Type B pancreatic cell (in vitro differentiated cells): ENCODE results near the gene TLE2. TPM values are rescaled to one million over a fixed set of nuclear protein-coding genes. Genes with fewer than 3 reads are reported as not detected.
"Not testable (repeated sequence)": the region's sequence is repeated elsewhere in the genome, so short reads cannot be mapped to it uniquely, and the experiment has no call there.

ENCODE experiments used
- DNase-seq: peaks from one replicate; pipeline ENCODE4 v3.0.0; 2021; ENCODE audit warnings: mixed read lengths; ENCODE audit not compliant: unreplicated experiment; ENCODE audit errors: extremely low spot score
- H3K27ac Mint-ChIP-seq: 2 replicates; pipeline ENCODE4 v1.8.0; 2021; ENCODE audit warnings: mild to moderate bottlenecking, mixed read lengths
- H3K27me3 Mint-ChIP-seq: 2 replicates; pipeline ENCODE4 v1.8.0; 2021; ENCODE audit warnings: mixed read lengths
- H3K36me3 Mint-ChIP-seq: 2 replicates; pipeline ENCODE4 v1.8.0; 2021; ENCODE audit warnings: mixed read lengths
- H3K4me1 Mint-ChIP-seq: one replicate; pipeline ENCODE4 v1.8.0; 2021; ENCODE audit warnings: mixed read lengths; ENCODE audit not compliant: unreplicated experiment
- H3K4me3 Mint-ChIP-seq: 2 replicates; pipeline ENCODE4 v1.8.0; 2021; ENCODE audit warnings: mild to moderate bottlenecking, mixed read lengths
- H3K9me3 Mint-ChIP-seq: 2 replicates; pipeline ENCODE4 v1.8.0; 2021; ENCODE audit warnings: mixed read lengths
- total RNA-seq: library from RNA; stranded (reverse); gene quantifications from 2 replicates; pipeline ENCODE4 v1.2.1, GENCODE V29; 2021; ENCODE audit warnings: low replicate concordance
- TF ChIP-seq, protein P1 (sequence below): fragments of 200-600 bp; sonication (generic); conservative IDR thresholded peaks from 2 replicates; pipeline ENCODE4 v1.5.0; 2021; ENCODE audit warnings: antibody characterized with exemption, mild to moderate bottlenecking

Gene TLE2
- total RNA-seq, 1 donor from 2014 or later: 37.7 TPM

DNA sequence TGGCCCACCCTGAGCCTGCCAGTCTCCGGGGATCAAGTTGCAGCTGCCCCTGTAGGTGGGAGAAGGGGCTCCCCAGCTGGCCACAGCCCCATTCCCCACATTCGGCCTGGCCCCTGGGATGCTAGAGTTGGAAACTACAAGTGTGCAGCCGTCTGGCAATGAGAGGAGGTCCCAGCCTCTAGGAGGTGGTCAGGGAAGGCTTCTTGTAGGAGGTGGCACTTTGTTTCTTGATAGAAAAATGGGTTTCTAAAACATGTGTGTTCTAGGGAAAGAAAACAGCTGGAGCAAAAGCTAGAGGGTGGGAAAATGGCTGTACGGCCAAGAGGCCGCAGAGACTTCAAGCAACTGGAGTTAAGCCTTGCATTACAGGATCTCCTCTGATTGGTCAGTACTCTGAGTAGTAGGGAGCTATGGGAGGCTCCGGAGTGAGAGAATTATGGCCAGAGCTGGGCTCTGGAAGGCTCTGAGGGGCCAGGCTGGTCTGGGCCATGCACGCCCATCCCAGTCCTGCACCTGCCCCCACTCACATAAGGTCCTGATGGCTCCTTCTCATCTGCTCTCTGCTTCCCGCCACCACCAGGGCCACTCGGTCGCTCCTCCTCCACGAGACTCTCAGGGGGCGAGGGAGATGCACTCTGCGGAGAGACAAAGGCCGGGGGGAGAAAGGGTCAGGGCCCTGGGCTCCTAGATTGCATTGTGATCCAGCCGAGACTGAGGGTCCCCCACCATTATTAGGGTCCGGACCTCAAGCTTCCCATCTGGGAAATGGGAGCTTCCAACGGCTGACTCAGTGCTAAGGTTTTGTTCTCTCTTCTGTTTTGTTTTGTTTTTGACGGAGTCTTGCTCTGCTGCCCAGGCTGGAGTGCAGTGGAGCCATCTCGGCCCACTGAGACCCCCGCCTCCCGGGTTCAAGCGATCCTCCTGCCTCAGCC is 13.7 kb downstream of the TLE2 start:
- DNase-seq: no peak
- Mint-ChIP-seq H3K4me3 (no peak overlapping the region), H3K4me1 (peaks cover 5% of the 10 kb centered on the region), H3K36me3 (no peaks in the 10 kb centered on the region), H3K9me3 (no peaks in the 10 kb centered on the region), H3K27me3 (no peaks in the 10 kb centered on the region), H3K27ac (no peak overlapping the region)
- TF ChIP-seq, protein P1, sequence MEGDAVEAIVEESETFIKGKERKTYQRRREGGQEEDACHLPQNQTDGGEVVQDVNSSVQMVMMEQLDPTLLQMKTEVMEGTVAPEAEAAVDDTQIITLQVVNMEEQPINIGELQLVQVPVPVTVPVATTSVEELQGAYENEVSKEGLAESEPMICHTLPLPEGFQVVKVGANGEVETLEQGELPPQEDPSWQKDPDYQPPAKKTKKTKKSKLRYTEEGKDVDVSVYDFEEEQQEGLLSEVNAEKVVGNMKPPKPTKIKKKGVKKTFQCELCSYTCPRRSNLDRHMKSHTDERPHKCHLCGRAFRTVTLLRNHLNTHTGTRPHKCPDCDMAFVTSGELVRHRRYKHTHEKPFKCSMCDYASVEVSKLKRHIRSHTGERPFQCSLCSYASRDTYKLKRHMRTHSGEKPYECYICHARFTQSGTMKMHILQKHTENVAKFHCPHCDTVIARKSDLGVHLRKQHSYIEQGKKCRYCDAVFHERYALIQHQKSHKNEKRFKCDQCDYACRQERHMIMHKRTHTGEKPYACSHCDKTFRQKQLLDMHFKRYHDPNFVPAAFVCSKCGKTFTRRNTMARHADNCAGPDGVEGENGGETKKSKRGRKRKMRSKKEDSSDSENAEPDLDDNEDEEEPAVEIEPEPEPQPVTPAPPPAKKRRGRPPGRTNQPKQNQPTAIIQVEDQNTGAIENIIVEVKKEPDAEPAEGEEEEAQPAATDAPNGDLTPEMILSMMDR: no peak

DNA sequence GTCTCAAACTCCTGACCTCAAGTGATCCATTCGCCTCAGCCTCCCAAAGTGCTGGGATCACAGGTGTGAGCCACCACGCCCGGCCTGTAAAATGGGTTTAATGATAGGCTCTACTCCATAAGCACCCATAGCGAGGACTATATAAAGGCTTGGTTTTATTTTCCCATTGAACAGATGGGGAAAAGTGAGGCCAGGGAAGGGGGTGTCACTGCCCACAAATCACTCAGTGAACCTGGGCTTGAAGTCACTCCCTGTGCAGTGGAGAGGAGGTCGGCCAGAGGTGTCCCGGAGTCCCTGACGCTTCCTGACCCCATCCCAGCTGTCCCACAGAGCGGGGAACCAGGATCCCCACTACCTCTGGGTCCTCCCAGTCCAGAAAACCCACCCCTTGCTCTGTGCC is 14.9 kb downstream of the TLE2 start:
- no peak overlapping the region for H3K27ac Mint-ChIP-seq
- H3K36me3 Mint-ChIP-seq: no peaks in the 10 kb centered on the region
- H3K4me3 Mint-ChIP-seq: no peak overlapping the region
- no peaks in the 10 kb centered on the region for H3K9me3 Mint-ChIP-seq
- peaks cover 5% of the 10 kb centered on the region for H3K4me1 Mint-ChIP-seq
- no peaks in the 10 kb centered on the region for H3K27me3 Mint-ChIP-seq
- TF ChIP-seq, protein P1: no peak
- no peak for DNase-seq

DNA sequence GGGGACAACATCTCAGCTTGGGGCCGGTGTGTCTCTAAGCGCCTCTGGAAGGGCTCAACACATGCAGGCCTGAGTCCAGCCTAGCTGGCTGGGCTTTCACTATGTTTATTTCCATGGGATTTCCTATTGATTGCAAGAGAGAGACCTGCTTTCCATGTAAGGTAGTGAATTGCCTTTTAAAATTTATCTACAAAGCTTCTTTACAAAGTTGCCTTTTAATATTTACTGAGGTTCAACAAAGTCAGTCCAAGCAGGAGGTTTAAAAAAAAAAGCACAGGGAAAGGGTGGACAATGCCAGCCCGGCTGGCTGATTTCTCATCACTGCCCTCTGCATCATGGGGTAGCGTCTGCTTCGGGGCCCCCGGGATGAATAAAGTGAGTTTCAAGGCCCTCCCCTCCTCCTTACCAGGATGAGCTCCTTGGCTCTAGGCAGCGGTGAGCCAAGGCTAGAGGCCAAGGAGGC is 15.8 kb downstream of the TLE2 start:
- no peak overlapping the region for H3K4me3 Mint-ChIP-seq
- peaks cover 5% of the 10 kb centered on the region for H3K4me1 Mint-ChIP-seq
- H3K27me3 Mint-ChIP-seq: no peaks in the 10 kb centered on the region
- no peak overlapping the region for H3K27ac Mint-ChIP-seq
- H3K9me3 Mint-ChIP-seq: no peaks in the 10 kb centered on the region
- H3K36me3 Mint-ChIP-seq: no peaks in the 10 kb centered on the region
- TF ChIP-seq, protein P1: no peak
- DNase-seq: no peak

DNA sequence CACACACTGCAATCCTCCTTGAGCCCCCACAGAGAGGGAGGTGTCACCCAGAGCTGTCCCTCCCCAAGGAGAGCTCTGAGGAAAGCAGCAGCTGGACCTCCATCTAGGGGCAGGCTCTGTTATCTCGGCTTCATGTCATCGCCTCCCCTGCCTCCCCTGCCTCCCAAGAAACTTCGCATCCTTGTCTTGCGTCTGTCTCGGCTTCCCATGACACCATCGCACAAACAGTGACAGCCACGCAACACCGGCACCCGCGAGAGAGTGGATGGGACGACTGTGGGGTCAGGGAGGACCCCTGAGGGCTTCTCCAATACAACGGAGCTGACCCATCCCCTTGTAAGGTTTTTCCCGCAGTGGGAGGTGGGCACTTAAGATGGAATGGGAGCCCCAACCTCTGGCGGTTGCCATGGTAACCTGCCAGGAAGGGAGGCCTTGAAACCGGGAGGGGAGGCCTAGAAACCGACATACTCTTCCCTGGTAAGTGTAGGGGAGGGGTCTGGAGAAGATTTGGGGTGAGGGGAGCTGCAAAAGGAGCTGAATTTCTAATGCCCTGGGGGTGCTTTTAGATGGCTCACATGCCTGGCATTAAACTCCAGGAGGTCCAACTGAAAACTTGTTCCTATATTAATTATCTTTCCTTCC is 16.3 kb downstream of the TLE2 start:
- Mint-ChIP-seq H3K4me3 (no peak overlapping the region), H3K9me3 (no peaks in the 10 kb centered on the region), H3K27ac (no peak overlapping the region), H3K4me1 (peaks cover 5% of the 10 kb centered on the region), H3K27me3 (no peaks in the 10 kb centered on the region), H3K36me3 (no peaks in the 10 kb centered on the region)
- DNase-seq: no peak
- TF ChIP-seq, protein P1: no peak

DNA sequence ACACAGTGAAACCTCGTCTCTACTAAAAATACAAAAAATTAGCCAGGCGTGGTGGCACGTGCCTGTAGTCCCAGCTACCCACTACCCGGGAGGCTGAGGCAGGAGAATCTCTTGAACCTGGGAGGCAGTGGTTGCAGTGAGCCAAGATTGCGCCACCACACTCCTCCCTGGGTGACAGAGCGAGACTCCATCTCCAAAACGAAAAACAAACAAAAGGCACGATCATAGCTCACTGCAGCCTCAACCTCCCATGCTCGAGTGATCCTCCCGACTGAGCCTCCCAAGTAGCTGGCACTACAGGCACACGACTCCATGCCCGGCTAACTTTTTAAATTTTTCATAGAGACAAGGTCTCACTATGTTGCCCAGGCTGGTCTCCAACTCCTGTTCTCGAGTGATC is 17.0 kb downstream of the TLE2 start:
- DNase-seq, H3K27me3 Mint-ChIP-seq, H3K4me1 Mint-ChIP-seq, H3K36me3 Mint-ChIP-seq, H3K9me3 Mint-ChIP-seq, H3K27ac Mint-ChIP-seq, H3K4me3 Mint-ChIP-seq: not testable (repeated sequence)

DNA sequence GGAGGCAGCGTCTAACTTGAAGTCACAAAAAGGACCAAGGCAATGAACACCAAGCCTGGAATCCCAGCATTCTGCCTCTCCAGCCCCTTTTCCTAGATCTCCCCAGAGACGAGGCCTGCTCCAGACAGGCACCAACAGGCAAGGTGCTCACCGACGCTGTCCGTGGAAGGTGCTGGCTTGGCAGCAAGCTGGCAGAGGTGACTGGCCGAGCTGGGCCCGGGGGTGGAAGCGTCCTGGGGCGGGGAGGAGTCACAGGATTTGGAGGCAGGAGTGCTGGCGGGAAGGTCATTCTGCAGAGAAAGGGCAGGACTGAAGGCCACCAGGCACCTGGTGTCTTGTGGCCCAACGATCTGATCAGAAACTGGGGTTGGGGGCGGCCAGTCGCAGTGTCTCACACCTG is 18.2 kb downstream of the TLE2 start:
- TF ChIP-seq, protein P1: no peak
- Mint-ChIP-seq H3K27ac (no peak overlapping the region), H3K4me3 (no peak overlapping the region), H3K9me3 (no peaks in the 10 kb centered on the region), H3K4me1 (peaks cover 5% of the 10 kb centered on the region), H3K36me3 (no peaks in the 10 kb centered on the region), H3K27me3 (no peaks in the 10 kb centered on the region)
- no peak for DNase-seq
